ENCODE measurements around the gene DAGLB.

Gene DAGLB

GRCh38 chr7:6430974-6431373 lies 16.8 kb downstream of the DAGLB start:
- Histone ChIP-seq H4K20me1 (ENCODE audit: insufficient read depth, low read length) (no peaks in the 10 kb centered on the region), H3K9ac (ENCODE audit: low read length) (no peak overlapping the region), H3K79me2 (ENCODE audit: low read length) (peaks cover 42% of the 10 kb centered on the region)

DNA sequence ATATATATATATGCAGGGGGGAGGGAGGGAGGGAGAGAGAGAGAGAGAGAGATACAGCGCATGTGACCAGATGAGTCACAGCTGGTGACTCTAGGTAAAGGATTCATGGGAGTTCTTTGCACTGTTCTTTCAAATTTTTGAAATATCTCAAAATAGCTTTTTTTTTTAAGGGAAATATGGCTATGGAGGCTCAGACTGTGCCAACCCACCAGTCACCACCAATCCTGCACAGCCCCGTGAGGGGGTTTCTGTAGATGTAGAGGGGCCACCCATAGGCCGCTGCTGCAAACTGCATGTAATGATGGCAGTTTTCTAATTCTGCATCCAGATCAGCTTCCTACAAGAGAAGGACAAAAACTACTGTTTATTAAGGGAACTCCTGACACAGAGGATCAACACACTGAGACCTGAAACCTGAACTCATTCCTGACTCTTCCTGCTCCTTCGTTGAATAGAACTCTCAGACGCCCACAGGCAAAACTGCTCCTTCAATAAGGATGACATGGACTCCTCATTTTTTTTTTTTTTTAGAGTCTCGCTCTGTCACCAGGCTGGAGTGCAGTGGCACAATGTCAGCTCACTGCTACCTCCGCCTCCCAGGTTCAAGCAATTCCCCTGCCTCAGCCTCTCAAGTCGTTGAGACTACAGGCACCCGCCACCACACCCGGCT lies 17.3 kb downstream of the DAGLB start:
- no peak overlapping the region for H3K9ac ChIP-seq (ENCODE audit: low read length)

More at GRCh38 chr7:6430974-6431373, 16.8 kb downstream of the DAGLB start:
- Histone ChIP-seq H3K36me3 (replicated peaks; ENCODE audit: insufficient read depth, low read length) (peaks cover 13% of the 10 kb centered on the region), H2AFZ (ENCODE audit: low read length) (no peak overlapping the region), H3K27me3 (replicated peaks; ENCODE audit: insufficient read depth, low read length) (no peaks in the 10 kb centered on the region), H3F3A (ENCODE audit: insufficient read depth, low read length) (peaks cover 3% of the 10 kb centered on the region), H3K9me2 (replicated peaks; ENCODE audit: insufficient read depth, low read length) (no peaks in the 10 kb centered on the region), H3K27ac (ENCODE audit: low read length) (no peak overlapping the region), H3K4me2 (ENCODE audit: low read depth, low read length) (no peak overlapping the region), H3K4me3 (ENCODE audit: low read length) (no peak overlapping the region), H3K9me3 (replicated peaks; ENCODE audit: insufficient read depth, low read length) (no peaks in the 10 kb centered on the region), H3K4me1 (ENCODE audit: low read length) (peaks cover 2% of the 10 kb centered on the region; the same call in 1 of the 2 replicates)
- TF ChIP-seq, protein P1, sequence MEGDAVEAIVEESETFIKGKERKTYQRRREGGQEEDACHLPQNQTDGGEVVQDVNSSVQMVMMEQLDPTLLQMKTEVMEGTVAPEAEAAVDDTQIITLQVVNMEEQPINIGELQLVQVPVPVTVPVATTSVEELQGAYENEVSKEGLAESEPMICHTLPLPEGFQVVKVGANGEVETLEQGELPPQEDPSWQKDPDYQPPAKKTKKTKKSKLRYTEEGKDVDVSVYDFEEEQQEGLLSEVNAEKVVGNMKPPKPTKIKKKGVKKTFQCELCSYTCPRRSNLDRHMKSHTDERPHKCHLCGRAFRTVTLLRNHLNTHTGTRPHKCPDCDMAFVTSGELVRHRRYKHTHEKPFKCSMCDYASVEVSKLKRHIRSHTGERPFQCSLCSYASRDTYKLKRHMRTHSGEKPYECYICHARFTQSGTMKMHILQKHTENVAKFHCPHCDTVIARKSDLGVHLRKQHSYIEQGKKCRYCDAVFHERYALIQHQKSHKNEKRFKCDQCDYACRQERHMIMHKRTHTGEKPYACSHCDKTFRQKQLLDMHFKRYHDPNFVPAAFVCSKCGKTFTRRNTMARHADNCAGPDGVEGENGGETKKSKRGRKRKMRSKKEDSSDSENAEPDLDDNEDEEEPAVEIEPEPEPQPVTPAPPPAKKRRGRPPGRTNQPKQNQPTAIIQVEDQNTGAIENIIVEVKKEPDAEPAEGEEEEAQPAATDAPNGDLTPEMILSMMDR (IDR thresholded peaks at IDR 0.05; ENCODE audit: low read length) = no peak
- no peak for TF ChIP-seq EZH2phosphoT487 (IDR thresholded peaks at IDR 0.05; ENCODE audit: low read length)
- no peak for DNase-seq

DNA sequence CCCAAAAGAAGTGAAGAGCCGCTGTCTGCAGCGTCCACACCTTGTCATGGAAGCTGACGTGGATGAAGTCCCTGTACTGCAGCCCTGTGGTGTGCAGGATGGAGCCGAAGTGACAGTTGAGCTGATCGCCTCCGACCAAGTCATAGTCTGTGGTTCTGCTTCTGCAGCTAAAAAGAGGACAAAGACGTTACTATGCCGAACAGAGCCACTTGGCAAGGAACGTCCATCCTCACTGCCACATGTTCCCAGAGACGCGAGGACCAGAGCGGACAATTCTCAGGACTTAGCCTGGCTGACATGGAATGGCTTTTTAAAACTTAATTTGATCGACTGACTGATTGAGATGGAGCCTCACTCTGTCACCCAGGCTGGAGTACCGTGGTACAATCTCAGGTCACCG lies 21.8 kb downstream of the DAGLB start:
- Histone ChIP-seq H2AFZ (ENCODE audit: low read length) (no peak overlapping the region), H3K4me2 (ENCODE audit: low read depth, low read length) (no peak overlapping the region), H3K9me3 (replicated peaks; ENCODE audit: insufficient read depth, low read length) (no peaks in the 10 kb centered on the region), H3K27ac (ENCODE audit: low read length) (no peak overlapping the region), H3K4me1 (ENCODE audit: low read length) (no peaks in the 10 kb centered on the region), H3K9ac (ENCODE audit: low read length) (no peak overlapping the region), H3K36me3 (replicated peaks; ENCODE audit: insufficient read depth, low read length) (peaks cover 17% of the 10 kb centered on the region), H3K79me2 (ENCODE audit: low read length) (0 out of 2 replicates have a peak, but pooled peaks cover 8% of the 10 kb centered on the region), H4K20me1 (ENCODE audit: insufficient read depth, low read length) (no peaks in the 10 kb centered on the region), H3K27me3 (replicated peaks; ENCODE audit: insufficient read depth, low read length) (no peaks in the 10 kb centered on the region), H3K9me2 (replicated peaks; ENCODE audit: insufficient read depth, low read length) (no peaks in the 10 kb centered on the region), H3F3A (ENCODE audit: insufficient read depth, low read length) (no peaks in the 10 kb centered on the region), H3K4me3 (ENCODE audit: low read length) (no peak overlapping the region)
- TF ChIP-seq EZH2 (optimal IDR thresholded peaks at IDR 0.05; ENCODE audit: low read depth, low read length) (no peak), EZH2phosphoT487 (IDR thresholded peaks at IDR 0.05; ENCODE audit: low read length) (no peak)
- TF ChIP-seq, protein P1 (IDR thresholded peaks at IDR 0.05; ENCODE audit: low read length) = no peak
- no peak for DNase-seq

More for the DNA sequence above, 17.3 kb downstream of the DAGLB start:
- no peak for DNase-seq
- Histone ChIP-seq H3F3A (ENCODE audit: insufficient read depth, low read length) (no peaks in the 10 kb centered on the region), H3K27me3 (replicated peaks; ENCODE audit: insufficient read depth, low read length) (no peaks in the 10 kb centered on the region), H3K4me1 (ENCODE audit: low read length) (no peaks in the 10 kb centered on the region), H3K36me3 (replicated peaks; ENCODE audit: insufficient read depth, low read length) (peaks cover 13% of the 10 kb centered on the region), H3K9me2 (replicated peaks; ENCODE audit: insufficient read depth, low read length) (no peaks in the 10 kb centered on the region), H2AFZ (ENCODE audit: low read length) (no peak overlapping the region), H3K9me3 (replicated peaks; ENCODE audit: insufficient read depth, low read length) (no peaks in the 10 kb centered on the region), H3K79me2 (ENCODE audit: low read length) (peaks cover 40% of the 10 kb centered on the region), H4K20me1 (ENCODE audit: insufficient read depth, low read length) (no peaks in the 10 kb centered on the region), H3K4me3 (ENCODE audit: low read length) (no peak overlapping the region), H3K4me2 (ENCODE audit: low read depth, low read length) (no peak overlapping the region), H3K27ac (ENCODE audit: low read length) (no peak overlapping the region)
- TF ChIP-seq EZH2phosphoT487 (IDR thresholded peaks at IDR 0.05; ENCODE audit: low read length) (no peak), EZH2 (optimal IDR thresholded peaks at IDR 0.05; ENCODE audit: low read depth, low read length) (no peak)
- TF ChIP-seq, protein P1 (IDR thresholded peaks at IDR 0.05; ENCODE audit: low read length) = no peak
